ENCODE results near the gene OAS2.

GRCh38 chr12:113006641-113007040 is 28.3 kb downstream of the OAS2 start:
- no peak for TF ChIP-seq CTCF (IDR thresholded peaks at IDR 0.05)
- TF ChIP-seq EZH2 (IDR thresholded peaks at IDR 0.05; ENCODE audit: borderline replicate concordance, insufficient read depth, low read depth, low read length, poor library complexity, severe bottlenecking) = no peak
